GM12864 (cell line): ENCODE measurements around the gene NEURL1B.

ENCODE experiments used
- DNase-seq: peaks from one replicate; pipeline ENCODE4 v3.0.0-alpha.2; 2011; ENCODE audit warnings: low read depth
- H3K4me3 ChIP-seq: 2 replicates; pipeline ENCODE4 v1.5.1; 2011; ENCODE audit warnings: mild to moderate bottlenecking, low read depth, low read length, control low read depth
- CTCF ChIP-seq: IDR thresholded peaks from 2 replicates; pipeline ENCODE4 v1.5.1; 2011; ENCODE audit warnings: low read depth, mild to moderate bottlenecking, moderate library complexity, low read length, control low read depth, inconsistent platforms; ENCODE audit errors: missing control alignments

Gene NEURL1B

GRCh38 chr5:172740428-172741205, 99.6 kb downstream of the NEURL1B start:
- TF ChIP-seq CTCF: no peak
- DNase-seq: no peak

More at GRCh38 chr5:172740428-172741205, 99.6 kb downstream of the NEURL1B start:
- H3K4me3 ChIP-seq: no peak overlapping the region
